GM19351 (cell line): ENCODE data around the gene EP400.
"Not testable (repeated sequence)": the region's sequence is repeated elsewhere in the genome, so short reads cannot be mapped to it uniquely, and the experiment has no call there.

ENCODE experiments used
- ATAC-seq: cut with Tn5 transposase; IDR thresholded peaks from one replicate; pipeline ENCODE4 v1.9.1; 2021; ENCODE audit warnings: mild to moderate bottlenecking, moderate library complexity; ENCODE audit not compliant: unreplicated experiment

EP400 gene

GRCh38 chr12:131948166-131948712, 1.5 kb upstream of the EP400 start:
- no peak for ATAC-seq

GRCh38 chr12:131948713-131949430, 870 bp upstream of the EP400 start:
- not testable (repeated sequence) for ATAC-seq

GRCh38 chr12:131950182-131950913, 606 bp downstream of the EP400 start:
- ATAC-seq = peak; percentile 36

- ATAC-seq = not testable (repeated sequence)
These were observed 4.1 kb downstream of the EP400 start for GRCh38 chr12:131953810-131954209.

GRCh38 chr12:131954460-131954859, 4.7 kb downstream of the EP400 start:
- not testable (repeated sequence) for ATAC-seq

- ATAC-seq = no peak
These were observed 9.4 kb downstream of the EP400 start for GRCh38 chr12:131959116-131959515.

GRCh38 chr12:131959641-131960589, 10.2 kb downstream of the EP400 start:
- ATAC-seq = no peak

GRCh38 chr12:131960590-131961325, 11.0 kb downstream of the EP400 start:
- ATAC-seq = not testable (repeated sequence)

GRCh38 chr12:131961328-131961727, 11.6 kb downstream of the EP400 start:
- not testable (repeated sequence) for ATAC-seq

GRCh38 chr12:131962069-131962468, 12.3 kb downstream of the EP400 start:
- ATAC-seq = no peak

- no peak for ATAC-seq
These were observed 13.6 kb downstream of the EP400 start for GRCh38 chr12:131963381-131963780.

- ATAC-seq = no peak
These were observed 15.3 kb downstream of the EP400 start for GRCh38 chr12:131965073-131965472.

- no peak for ATAC-seq
These were observed 21.5 kb downstream of the EP400 start for GRCh38 chr12:131971226-131971625.

GRCh38 chr12:131975228-131975627, 25.5 kb downstream of the EP400 start:
- no peak for ATAC-seq

GRCh38 chr12:131979606-131980005, 29.9 kb downstream of the EP400 start:
- ATAC-seq = no peak

- no peak for ATAC-seq
These were observed 30.5 kb downstream of the EP400 start for GRCh38 chr12:131980263-131980662.

GRCh38 chr12:131981388-131981787, 31.6 kb downstream of the EP400 start:
- no peak for ATAC-seq

- no peak for ATAC-seq
These were observed 32.3 kb downstream of the EP400 start for GRCh38 chr12:131982041-131982440.

- ATAC-seq = no peak
These were observed 33.3 kb downstream of the EP400 start for GRCh38 chr12:131983026-131983425.

GRCh38 chr12:131983554-131983953, 33.8 kb downstream of the EP400 start:
- ATAC-seq = no peak
